ENCODE results near the gene AMER3.
A peak's percentile ranks its signal among the peaks of the same experiment; 100 is the strongest.

DNA sequence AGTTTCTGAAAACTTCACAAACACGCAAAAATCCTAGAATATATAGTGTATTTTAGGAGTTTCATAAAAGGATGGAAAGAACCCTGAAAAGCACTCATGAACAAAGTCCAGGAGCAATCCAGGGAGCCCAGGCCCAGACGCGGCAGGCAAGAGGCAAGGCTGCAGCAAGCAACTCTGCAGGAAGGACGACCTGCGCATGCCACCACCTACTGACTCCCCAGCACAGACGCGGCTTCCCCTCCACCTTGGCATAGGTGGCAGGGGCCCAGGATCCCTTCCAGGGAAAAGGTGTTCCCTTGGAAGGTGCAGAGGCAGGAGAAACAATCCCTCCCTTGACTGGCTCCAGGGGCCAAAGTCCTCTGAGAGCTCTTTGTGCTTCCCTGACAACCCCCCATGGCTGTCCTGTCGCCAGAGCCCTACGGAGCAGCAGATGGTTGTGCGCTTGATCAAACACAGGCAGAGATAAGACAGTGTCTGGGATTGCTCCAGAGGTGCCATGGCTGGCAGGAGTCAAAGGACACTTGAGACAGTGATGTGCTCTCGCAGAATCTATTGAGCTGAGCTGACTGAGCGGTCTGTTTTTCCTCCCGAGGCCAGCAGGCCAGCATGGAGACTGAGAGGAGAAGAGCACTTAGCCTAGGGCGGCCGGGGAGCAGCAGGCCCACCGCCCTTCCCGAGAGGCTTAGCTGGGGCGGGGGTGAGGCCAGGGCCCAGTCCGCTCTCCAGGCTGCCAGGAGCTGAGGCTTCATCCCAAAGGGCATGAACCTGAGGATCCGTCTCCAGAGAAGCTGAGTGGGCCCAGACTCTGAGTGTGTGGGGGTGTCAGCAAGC, 10.8 kb upstream of the AMER3 start:
- TF ChIP-seq PPARA (CRISPR knock-in tag; IDR thresholded peaks at IDR 0.05; ENCODE audit: borderline replicate concordance) (no peak), CSDC2 (CRISPR knock-in tag; IDR thresholded peaks at IDR 0.05) (no peak), ZFP3 (CRISPR knock-in tag; IDR thresholded peaks at IDR 0.05) (no peak), ZNF565 (CRISPR knock-in tag; conservative IDR thresholded peaks at IDR 0.05; ENCODE audit: low read depth) (no peak), ISL1 (CRISPR knock-in tag; IDR thresholded peaks at IDR 0.05) (no peak), GLIS3 (CRISPR knock-in tag; IDR thresholded peaks at IDR 0.05) (no peak), ZFP30 (CRISPR knock-in tag; IDR thresholded peaks at IDR 0.05) (no peak), TCF4 (CRISPR knock-in tag; IDR thresholded peaks at IDR 0.05; ENCODE audit: borderline replicate concordance) (peak; percentile 88; the same call in 1 of the 2 replicates)
- TF ChIP-seq, protein P1, sequence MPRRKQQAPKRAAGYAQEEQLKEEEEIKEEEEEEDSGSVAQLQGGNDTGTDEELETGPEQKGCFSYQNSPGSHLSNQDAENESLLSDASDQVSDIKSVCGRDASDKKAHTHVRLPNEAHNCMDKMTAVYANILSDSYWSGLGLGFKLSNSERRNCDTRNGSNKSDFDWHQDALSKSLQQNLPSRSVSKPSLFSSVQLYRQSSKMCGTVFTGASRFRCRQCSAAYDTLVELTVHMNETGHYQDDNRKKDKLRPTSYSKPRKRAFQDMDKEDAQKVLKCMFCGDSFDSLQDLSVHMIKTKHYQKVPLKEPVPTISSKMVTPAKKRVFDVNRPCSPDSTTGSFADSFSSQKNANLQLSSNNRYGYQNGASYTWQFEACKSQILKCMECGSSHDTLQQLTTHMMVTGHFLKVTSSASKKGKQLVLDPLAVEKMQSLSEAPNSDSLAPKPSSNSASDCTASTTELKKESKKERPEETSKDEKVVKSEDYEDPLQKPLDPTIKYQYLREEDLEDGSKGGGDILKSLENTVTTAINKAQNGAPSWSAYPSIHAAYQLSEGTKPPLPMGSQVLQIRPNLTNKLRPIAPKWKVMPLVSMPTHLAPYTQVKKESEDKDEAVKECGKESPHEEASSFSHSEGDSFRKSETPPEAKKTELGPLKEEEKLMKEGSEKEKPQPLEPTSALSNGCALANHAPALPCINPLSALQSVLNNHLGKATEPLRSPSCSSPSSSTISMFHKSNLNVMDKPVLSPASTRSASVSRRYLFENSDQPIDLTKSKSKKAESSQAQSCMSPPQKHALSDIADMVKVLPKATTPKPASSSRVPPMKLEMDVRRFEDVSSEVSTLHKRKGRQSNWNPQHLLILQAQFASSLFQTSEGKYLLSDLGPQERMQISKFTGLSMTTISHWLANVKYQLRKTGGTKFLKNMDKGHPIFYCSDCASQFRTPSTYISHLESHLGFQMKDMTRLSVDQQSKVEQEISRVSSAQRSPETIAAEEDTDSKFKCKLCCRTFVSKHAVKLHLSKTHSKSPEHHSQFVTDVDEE (CRISPR knock-in tag; IDR thresholded peaks at IDR 0.05): peak; percentile 30; the same call in 1 of the 2 replicates
